ENCODE results near the gene PLA2G4E.

PLA2G4E gene

GRCh38 chr15:41933771-41934170 lies 87.1 kb downstream of the PLA2G4E start:
- H3K9me3 ChIP-seq = no peaks in the 10 kb centered on the region
- no peaks in the 10 kb centered on the region for H3K27me3 ChIP-seq
- no peak for TF ChIP-seq CTCF (IDR thresholded peaks at IDR 0.05; ENCODE audit: low read depth, low read length)
- H3K4me3 ChIP-seq (ENCODE audit: low read depth, low read length) = no peak overlapping the region
- DNase-seq = no peak
- no peaks in the 10 kb centered on the region for H3K36me3 ChIP-seq
- peaks cover 9% of the 10 kb centered on the region for H3K4me1 ChIP-seq

GRCh38 chr15:41933326-41933725 lies 87.5 kb downstream of the PLA2G4E start:
- DNase-seq = no peak
- H3K36me3 ChIP-seq = no peaks in the 10 kb centered on the region
- no peaks in the 10 kb centered on the region for H3K27me3 ChIP-seq
- TF ChIP-seq CTCF (IDR thresholded peaks at IDR 0.05; ENCODE audit: low read depth, low read length) = no peak
- H3K9me3 ChIP-seq = no peaks in the 10 kb centered on the region
- H3K4me3 ChIP-seq (ENCODE audit: low read depth, low read length) = no peak overlapping the region
- H3K4me1 ChIP-seq = peaks cover 13% of the 10 kb centered on the region

DNA sequence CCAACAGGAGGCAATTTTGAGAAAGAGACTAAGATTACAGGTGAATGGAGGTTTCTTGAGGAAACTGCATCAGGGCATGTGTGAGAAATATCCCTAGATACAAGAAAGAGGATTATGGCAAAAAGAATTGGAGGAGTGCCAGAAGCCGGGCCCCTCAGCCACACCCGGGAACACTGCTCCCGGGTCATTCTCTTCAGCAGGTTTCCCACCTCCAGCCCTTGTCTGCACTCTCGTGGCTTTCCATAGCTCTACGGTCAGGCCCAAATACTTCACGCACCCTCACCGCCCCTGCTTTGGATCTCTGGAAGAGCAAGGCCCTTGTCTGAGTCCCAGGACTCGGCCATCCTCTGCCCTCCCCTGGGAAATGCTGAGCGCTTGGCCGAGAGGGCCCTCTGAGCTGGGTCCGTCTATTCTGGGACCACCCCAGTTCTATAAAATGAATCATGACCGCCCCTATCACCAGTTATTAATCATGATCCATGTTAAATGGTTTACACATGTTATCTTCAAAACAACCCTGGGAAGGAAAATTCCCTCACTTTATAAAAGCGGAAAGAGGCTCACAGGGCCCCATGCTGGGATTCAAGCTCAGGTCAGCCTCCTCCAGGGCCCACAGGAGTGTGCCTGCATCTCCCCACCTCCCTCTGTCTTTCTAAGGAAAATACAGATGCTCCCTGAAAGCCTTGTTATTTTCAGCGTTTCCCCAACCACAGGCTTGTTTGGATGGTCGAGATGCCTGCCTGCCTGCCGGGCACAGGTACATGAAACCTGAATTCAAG lies 88.1 kb downstream of the PLA2G4E start:
- no peak for TF ChIP-seq CTCF (IDR thresholded peaks at IDR 0.05; ENCODE audit: low read depth, low read length)
- Histone ChIP-seq H3K4me3 (ENCODE audit: low read depth, low read length) (no peak overlapping the region), H3K27me3 (no peaks in the 10 kb centered on the region), H3K4me1 (peaks cover 13% of the 10 kb centered on the region), H3K36me3 (no peaks in the 10 kb centered on the region), H3K9me3 (no peaks in the 10 kb centered on the region)
- DNase-seq = no peak

DNA sequence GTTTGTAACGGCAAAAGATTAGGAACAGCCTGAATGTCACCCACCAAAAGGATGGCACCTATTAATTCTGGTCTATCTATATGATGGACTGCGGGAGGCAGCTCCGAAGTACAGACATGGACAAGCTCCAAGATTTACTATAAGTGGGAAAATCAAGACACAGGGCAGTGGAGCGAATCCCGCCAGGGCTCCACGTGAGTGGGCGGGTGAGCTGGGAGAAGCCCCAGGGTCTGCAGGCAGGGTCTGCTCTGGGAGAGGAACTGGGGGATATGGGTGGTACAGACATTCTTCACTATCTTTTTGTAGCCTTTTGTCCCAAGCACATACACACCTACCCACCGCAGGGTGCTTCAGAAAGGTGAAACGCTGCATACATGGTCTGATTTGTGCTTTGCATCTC lies 88.7 kb downstream of the PLA2G4E start:
- H3K4me1 ChIP-seq = peaks cover 13% of the 10 kb centered on the region
- DNase-seq = no peak

More for the DNA sequence above, 88.7 kb downstream of the PLA2G4E start:
- no peak for TF ChIP-seq CTCF (IDR thresholded peaks at IDR 0.05; ENCODE audit: low read depth, low read length)
- Histone ChIP-seq H3K27me3 (no peaks in the 10 kb centered on the region), H3K9me3 (no peaks in the 10 kb centered on the region), H3K4me3 (ENCODE audit: low read depth, low read length) (no peak overlapping the region), H3K36me3 (no peaks in the 10 kb centered on the region)
